ENCODE measurements around the gene RASL10A. TPM values are rescaled to one million over a fixed set of nuclear protein-coding genes. Genes with fewer than 3 reads are reported as not detected.
A peak's percentile ranks its signal among the peaks of the same experiment; 100 is the strongest.

RASL10A gene
- total and polyA plus RNA-seq, 7 donors: 0.32 to 3.3 (median 0.80) TPM

DNA sequence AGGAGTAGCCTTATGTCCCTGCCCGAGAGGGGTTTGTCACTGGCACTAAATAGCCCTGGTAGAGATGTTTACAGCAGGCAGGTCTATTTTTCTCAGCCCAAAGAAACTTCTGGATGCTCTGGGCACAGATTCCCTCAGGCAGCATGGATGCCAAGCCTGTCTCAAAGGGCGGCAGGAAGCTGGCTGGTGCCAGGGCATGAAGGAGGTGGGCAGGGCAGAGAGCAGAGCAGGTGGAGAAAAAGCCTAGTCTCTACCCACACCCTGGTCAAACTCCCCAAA lies 13.2 kb downstream of the RASL10A start:
- ATAC-seq: no peak
- no peak for DNase-seq
- peaks cover 12 to 37% of the 10 kb centered on the region in 2 donors for H3K36me3 ChIP-seq (ENCODE audit: insufficient read depth in 1 of 2, low read depth in 1 of 2)
- H3K27me3 ChIP-seq (ENCODE audit: insufficient read depth in 3 of 3, low read length in 2 of 3): no peaks in the 10 kb centered on the region
- no peaks in the 10 kb centered on the region for H3K4me1 ChIP-seq
- WGBS, 3 donors: 27 to 36% (median 29%) methylated on average over 2 of the region's 2 CpGs
- intact Hi-C loops (cut with DNase I): no loop called here
- TF ChIP-seq, protein P1, sequence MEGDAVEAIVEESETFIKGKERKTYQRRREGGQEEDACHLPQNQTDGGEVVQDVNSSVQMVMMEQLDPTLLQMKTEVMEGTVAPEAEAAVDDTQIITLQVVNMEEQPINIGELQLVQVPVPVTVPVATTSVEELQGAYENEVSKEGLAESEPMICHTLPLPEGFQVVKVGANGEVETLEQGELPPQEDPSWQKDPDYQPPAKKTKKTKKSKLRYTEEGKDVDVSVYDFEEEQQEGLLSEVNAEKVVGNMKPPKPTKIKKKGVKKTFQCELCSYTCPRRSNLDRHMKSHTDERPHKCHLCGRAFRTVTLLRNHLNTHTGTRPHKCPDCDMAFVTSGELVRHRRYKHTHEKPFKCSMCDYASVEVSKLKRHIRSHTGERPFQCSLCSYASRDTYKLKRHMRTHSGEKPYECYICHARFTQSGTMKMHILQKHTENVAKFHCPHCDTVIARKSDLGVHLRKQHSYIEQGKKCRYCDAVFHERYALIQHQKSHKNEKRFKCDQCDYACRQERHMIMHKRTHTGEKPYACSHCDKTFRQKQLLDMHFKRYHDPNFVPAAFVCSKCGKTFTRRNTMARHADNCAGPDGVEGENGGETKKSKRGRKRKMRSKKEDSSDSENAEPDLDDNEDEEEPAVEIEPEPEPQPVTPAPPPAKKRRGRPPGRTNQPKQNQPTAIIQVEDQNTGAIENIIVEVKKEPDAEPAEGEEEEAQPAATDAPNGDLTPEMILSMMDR (IDR thresholded peaks at IDR 0.05): no peak
- no peak overlapping the region for H3K4me3 ChIP-seq
- peak overlapping the region; percentile 21 for H3K27ac ChIP-seq
- H3K9me3 ChIP-seq: no peaks in the 10 kb centered on the region

DNA sequence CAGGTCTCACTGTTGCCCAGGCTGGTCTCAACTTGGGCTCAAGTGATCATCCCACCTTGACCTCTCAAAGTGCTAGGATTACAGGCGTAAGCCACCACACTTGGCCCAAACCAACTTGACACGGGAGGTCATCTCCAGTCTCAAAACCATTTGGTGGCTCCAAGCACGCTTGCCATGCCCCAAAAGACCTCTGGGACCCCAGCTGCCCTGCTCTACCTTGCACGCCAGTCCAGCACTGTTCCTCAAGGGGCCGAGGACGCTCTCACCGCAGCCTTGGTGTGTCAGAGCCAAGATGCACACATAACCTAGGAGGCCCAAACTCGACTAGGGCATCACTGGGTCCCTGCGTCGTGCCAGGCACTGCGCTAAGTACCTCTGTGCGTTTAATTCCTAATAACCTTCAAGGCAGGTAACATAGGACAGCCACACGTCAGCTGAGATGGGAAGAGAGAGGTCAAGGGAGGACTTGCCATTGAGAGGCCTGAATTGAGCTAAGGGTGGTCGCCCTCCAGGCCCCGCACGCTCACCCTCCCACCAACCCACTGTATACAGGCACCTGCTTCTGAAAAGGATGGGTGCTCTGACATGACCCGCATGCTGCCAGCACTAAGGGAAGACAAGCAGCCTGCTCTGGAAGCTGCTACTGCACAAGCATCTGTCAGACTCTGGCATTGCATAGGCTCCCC lies 13.6 kb downstream of the RASL10A start:
- H3K27me3 ChIP-seq (ENCODE audit: insufficient read depth in 3 of 3, low read length in 2 of 3): no peaks in the 10 kb centered on the region
- peaks cover 17 to 42% of the 10 kb centered on the region in 2 donors for H3K36me3 ChIP-seq (ENCODE audit: insufficient read depth in 1 of 2, low read depth in 1 of 2)
- H3K27ac ChIP-seq: no peak overlapping the region
- DNase-seq: no peak
- H3K9me3 ChIP-seq: no peaks in the 10 kb centered on the region
- H3K4me1 ChIP-seq: no peaks in the 10 kb centered on the region
- intact Hi-C loops (cut with DNase I): no loop called here
- no peak overlapping the region for H3K4me3 ChIP-seq
- TF ChIP-seq, protein P1 (IDR thresholded peaks at IDR 0.05): no peak
- ATAC-seq: peak in 1 of 4 donors; percentile 5
- WGBS, 3 donors: 59 to 70% (median 59%) methylated on average over 17 of the region's 17 CpGs

DNA sequence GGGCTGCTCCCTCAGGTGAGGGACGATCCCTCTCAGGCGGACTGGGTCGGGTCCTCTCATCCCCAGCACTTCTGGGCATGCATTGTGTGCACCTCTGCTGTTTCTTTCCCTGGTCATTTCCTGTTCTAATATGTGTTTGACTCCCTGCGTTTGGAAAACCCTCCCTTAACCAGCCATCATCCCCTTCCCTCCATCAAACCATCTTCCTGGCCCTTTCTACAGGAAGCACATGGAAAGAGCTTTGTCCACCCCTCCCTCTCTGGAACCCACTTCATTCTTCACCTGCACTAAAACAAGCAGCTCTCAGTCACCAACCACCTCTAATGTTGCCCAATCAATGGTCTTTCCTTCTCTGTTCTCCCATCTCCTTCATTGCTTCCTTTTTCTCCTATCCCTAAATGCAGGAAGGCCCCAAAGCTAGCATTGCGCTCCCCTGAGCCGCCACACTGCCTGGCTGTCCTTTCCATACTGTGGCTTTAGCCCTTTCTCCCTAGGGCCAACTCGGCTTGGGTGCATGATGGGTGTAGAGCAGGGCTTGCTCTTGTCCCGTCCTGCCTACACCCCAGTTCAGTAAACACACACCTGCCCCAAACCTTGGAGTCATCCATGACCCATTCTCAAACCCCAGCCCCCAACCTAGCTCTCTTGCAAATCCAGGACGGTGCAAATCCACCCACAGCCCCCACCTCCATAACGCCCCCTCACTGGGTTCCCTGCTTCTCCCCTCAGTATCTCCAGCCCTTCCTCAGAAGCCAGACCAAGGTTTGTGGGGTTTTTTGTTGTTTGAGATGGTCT lies 14.5 kb downstream of the RASL10A start:
- Histone ChIP-seq H3K27me3 (ENCODE audit: insufficient read depth in 3 of 3, low read length in 2 of 3) (no peaks in the 10 kb centered on the region), H3K27ac (no peak overlapping the region), H3K36me3 (ENCODE audit: insufficient read depth in 1 of 2, low read depth in 1 of 2) (peaks cover 23 to 50% of the 10 kb centered on the region in 2 donors), H3K4me1 (no peaks in the 10 kb centered on the region), H3K9me3 (no peaks in the 10 kb centered on the region), H3K4me3 (no peak overlapping the region)
- peak in 3 of 4 donors; percentile 9 to 25 (median 14) for ATAC-seq
- 63 to 72% (median 69%) methylated on average over 10 of the region's 10 CpGs for WGBS, 3 donors
- no peak for DNase-seq
- TF ChIP-seq, protein P1 (IDR thresholded peaks at IDR 0.05): no peak
- intact Hi-C loops (cut with DNase I): no loop called here

GRCh38 chr22:29300467-29300806 lies 15.1 kb downstream of the RASL10A start:
- Histone ChIP-seq H3K36me3 (ENCODE audit: insufficient read depth in 1 of 2, low read depth in 1 of 2) (peaks cover 25 to 56% of the 10 kb centered on the region in 2 donors), H3K4me1 (no peaks in the 10 kb centered on the region), H3K27ac (no peak overlapping the region), H3K4me3 (no peak overlapping the region), H3K9me3 (no peaks in the 10 kb centered on the region), H3K27me3 (ENCODE audit: insufficient read depth in 3 of 3, low read length in 2 of 3) (no peaks in the 10 kb centered on the region)
- 65 to 70% (median 66%) methylated on average over 4 of the region's 4 CpGs for WGBS, 3 donors
- TF ChIP-seq, protein P1 (IDR thresholded peaks at IDR 0.05): no peak
- DNase-seq: no peak
- intact Hi-C loops (cut with DNase I): no loop called here
- no peak for ATAC-seq
